Lower leg skin (tissue), 3 donors: Measurements from ENCODE around the gene MYH9.

Experiments
- CTCF ChIP-seq, 3 donors: fragments of 450-650 bp; IDR thresholded peaks; one replicate each; pipeline ENCODE4 v1.5.1; 2016; ENCODE audit warnings: antibody characterized with exemption in 3 of 3, mild to moderate bottlenecking in 3 of 3, moderate library complexity in 2 of 3
- POLR2A ChIP-seq, 2 donors: fragments of 450-650 bp; IDR thresholded peaks; one replicate each; pipeline ENCODE4 v1.6.1; 2016 to 2017; ENCODE audit warnings: antibody characterized with exemption in 2 of 2, mild to moderate bottlenecking in 1 of 2, moderate library complexity in 1 of 2

- TF ChIP-seq CTCF (IDR thresholded peaks at IDR 0.05): no peak
- TF ChIP-seq POLR2A (IDR thresholded peaks at IDR 0.05): no peak
Measured at GRCh38 chr22:36355362-36355761, 32.4 kb downstream of the MYH9 start.
